Measurements from ENCODE around the gene NRF1.

The NRF1 gene

DNA sequence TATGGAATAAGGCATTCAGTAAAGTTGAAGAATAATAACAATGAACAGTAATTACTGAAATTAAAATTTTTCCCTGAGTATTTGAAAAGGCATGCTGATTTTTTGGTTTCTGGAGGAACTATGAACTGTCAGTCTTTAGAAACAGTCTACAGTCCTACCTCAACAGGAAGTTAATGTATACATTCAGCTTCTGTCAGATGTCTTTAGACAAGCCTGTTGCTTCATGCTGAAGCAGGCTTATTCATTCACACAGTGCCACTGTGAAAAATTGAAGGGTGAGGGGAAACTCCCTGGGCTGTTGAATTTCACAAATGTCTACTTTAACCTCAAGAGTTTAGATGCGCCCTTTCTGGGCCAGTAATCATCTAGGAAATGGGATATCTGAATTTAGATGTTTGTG, 3.5 kb downstream of the NRF1 start:
- TF ChIP-seq POLR2AphosphoS5 (IDR thresholded peaks at IDR 0.05; ENCODE audit: low read depth, low read length) (no peak), FOXP2 (optimal IDR thresholded peaks at IDR 0.05; ENCODE audit: borderline replicate concordance, extremely low read depth, extremely low read length, insufficient read depth) (no peak), REST (IDR thresholded peaks at IDR 0.05; ENCODE audit: insufficient read depth in 1 of 2, low read depth in 2 of 2, low read length in 2 of 2) (no peak), SIN3A (IDR thresholded peaks at IDR 0.05; ENCODE audit: borderline replicate concordance, insufficient read depth, low read length) (no peak), TAF1 (IDR thresholded peaks at IDR 0.05; ENCODE audit: borderline replicate concordance, insufficient read depth, low read length) (no peak)

- TF ChIP-seq POLR2AphosphoS5 (IDR thresholded peaks at IDR 0.05; ENCODE audit: low read depth, low read length) (no peak), SIN3A (IDR thresholded peaks at IDR 0.05; ENCODE audit: borderline replicate concordance, insufficient read depth, low read length) (no peak), TAF1 (IDR thresholded peaks at IDR 0.05; ENCODE audit: borderline replicate concordance, insufficient read depth, low read length) (no peak), REST (IDR thresholded peaks at IDR 0.05; ENCODE audit: insufficient read depth in 1 of 2, low read depth in 2 of 2, low read length in 2 of 2) (no peak), FOXP2 (optimal IDR thresholded peaks at IDR 0.05; ENCODE audit: borderline replicate concordance, extremely low read depth, extremely low read length, insufficient read depth) (no peak)
Observed at GRCh38 chr7:129616530-129616929, 5.0 kb downstream of the NRF1 start.

GRCh38 chr7:129617178-129617577, 5.7 kb downstream of the NRF1 start:
- no peak for TF ChIP-seq TAF1 (IDR thresholded peaks at IDR 0.05; ENCODE audit: borderline replicate concordance, insufficient read depth, low read length)
- TF ChIP-seq POLR2AphosphoS5 (IDR thresholded peaks at IDR 0.05; ENCODE audit: low read depth, low read length) = no peak
- TF ChIP-seq FOXP2 (optimal IDR thresholded peaks at IDR 0.05; ENCODE audit: borderline replicate concordance, extremely low read depth, extremely low read length, insufficient read depth) = no peak
- TF ChIP-seq REST (IDR thresholded peaks at IDR 0.05; ENCODE audit: insufficient read depth in 1 of 2, low read depth in 2 of 2, low read length in 2 of 2) = no peak
- no peak for TF ChIP-seq SIN3A (IDR thresholded peaks at IDR 0.05; ENCODE audit: borderline replicate concordance, insufficient read depth, low read length)

DNA sequence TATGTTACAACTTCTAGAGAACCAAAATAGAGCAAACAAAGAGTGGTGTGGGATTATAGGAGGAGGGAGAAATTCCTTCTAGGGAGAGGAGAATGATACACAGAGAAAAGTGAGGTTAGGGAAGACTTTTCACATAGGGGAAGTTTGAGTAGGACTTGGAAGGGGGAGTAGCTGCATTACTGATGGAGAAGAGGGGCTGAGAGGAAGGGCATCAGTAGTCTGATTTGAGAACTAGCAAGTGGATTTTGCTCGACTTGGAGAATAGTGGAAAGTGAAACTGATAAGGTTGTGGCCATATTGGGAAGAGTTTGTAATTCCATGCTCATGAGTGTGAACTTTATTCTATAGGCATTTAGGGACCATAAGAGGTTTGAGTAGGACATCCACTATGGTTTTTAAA, 6.1 kb downstream of the NRF1 start:
- no peak for TF ChIP-seq FOXP2 (optimal IDR thresholded peaks at IDR 0.05; ENCODE audit: borderline replicate concordance, extremely low read depth, extremely low read length, insufficient read depth)
- TF ChIP-seq POLR2AphosphoS5 (IDR thresholded peaks at IDR 0.05; ENCODE audit: low read depth, low read length) = no peak

GRCh38 chr7:129626896-129627295, 15.4 kb downstream of the NRF1 start:
- TF ChIP-seq SIN3A (IDR thresholded peaks at IDR 0.05; ENCODE audit: borderline replicate concordance, insufficient read depth, low read length) = no peak

DNA sequence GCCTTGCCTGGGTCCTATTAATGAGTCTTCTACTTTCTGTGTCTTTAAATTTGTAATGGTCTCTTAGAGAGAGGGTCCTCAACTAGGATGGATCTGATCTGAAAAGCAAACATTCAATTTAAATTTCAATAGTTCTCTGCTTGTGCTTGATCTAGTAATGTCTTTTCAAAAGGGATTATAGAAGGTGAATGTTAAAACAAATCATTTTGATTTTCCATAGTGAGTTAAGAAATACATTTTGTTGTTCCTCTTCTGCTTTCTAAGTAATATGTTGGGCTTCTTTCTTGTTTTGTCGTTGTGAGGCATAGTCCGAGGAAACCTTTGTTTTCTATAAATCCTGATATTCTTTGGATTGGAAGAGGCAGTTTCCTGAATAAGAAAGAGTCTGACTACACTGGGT, 18.8 kb downstream of the NRF1 start:
- no peak for TF ChIP-seq TAF1 (IDR thresholded peaks at IDR 0.05; ENCODE audit: borderline replicate concordance, insufficient read depth, low read length)
- TF ChIP-seq POLR2AphosphoS5 (IDR thresholded peaks at IDR 0.05; ENCODE audit: low read depth, low read length) = no peak
- TF ChIP-seq REST (IDR thresholded peaks at IDR 0.05; ENCODE audit: insufficient read depth in 1 of 2, low read depth in 2 of 2, low read length in 2 of 2) = no peak
- no peak for TF ChIP-seq SIN3A (IDR thresholded peaks at IDR 0.05; ENCODE audit: borderline replicate concordance, insufficient read depth, low read length)
